KOPT-K1 (cell line): ENCODE measurements around the gene CDRT4.
"Not testable (repeated sequence)": the region's sequence is repeated elsewhere in the genome, so short reads cannot be mapped to it uniquely, and the experiment has no call there.

ENCODE experiments used
- H3K27ac ChIP-seq: fragments of 200-600 bp; sonication (generic); 2 replicates; pipeline ENCODE4 v1.5.1; 2016; ENCODE audit warnings: antibody characterized with exemption, mild to moderate bottlenecking, low read depth, low read length; ENCODE audit not compliant: poor library complexity, severe bottlenecking
- H3K36me3 ChIP-seq: fragments of 200-600 bp; sonication (generic); 2 replicates; pipeline ENCODE4 v1.5.1; 2017; ENCODE audit warnings: antibody characterized with exemption, mild to moderate bottlenecking, low read length, moderate library complexity; ENCODE audit not compliant: insufficient read depth
- H3K9me3 ChIP-seq: fragments of 200-600 bp; sonication (generic); 2 replicates; pipeline ENCODE4 v1.5.1; 2017; ENCODE audit warnings: antibody characterized with exemption, low read length, mild to moderate bottlenecking; ENCODE audit not compliant: insufficient read depth, poor library complexity, severe bottlenecking

CDRT4 gene

GRCh38 chr17:15467592-15467991 lies at the start of gene CDRT4:
CDRT4 (minus strand) TSS chr17:15467621; CDS start chr17:15440238, 27,383 bp downstream.
- Histone ChIP-seq H3K36me3 (no peaks in the 10 kb centered on the region), H3K9me3 (no peaks in the 10 kb centered on the region), H3K27ac (no peak within 1 kb of the TSS)

GRCh38 chr17:15516150-15516549 lies 48.7 kb upstream of the CDRT4 start:
- Histone ChIP-seq H3K27ac (no peak overlapping the region), H3K36me3 (peaks cover 42% of the 10 kb centered on the region; the same call in 1 of the 2 replicates), H3K9me3 (no peaks in the 10 kb centered on the region)

GRCh38 chr17:15514469-15514868 lies 47.0 kb upstream of the CDRT4 start:
- no peak overlapping the region for H3K27ac ChIP-seq
- H3K36me3 ChIP-seq, result peaks cover 46% of the 10 kb centered on the region; the same call in 1 of the 2 replicates
- H3K9me3 ChIP-seq, result no peaks in the 10 kb centered on the region

GRCh38 chr17:15513856-15514459 lies 46.5 kb upstream of the CDRT4 start:
- peaks cover 46% of the 10 kb centered on the region; the same call in 1 of the 2 replicates for H3K36me3 ChIP-seq
- H3K27ac ChIP-seq, result no peak overlapping the region

GRCh38 chr17:15513058-15513791 lies 45.8 kb upstream of the CDRT4 start:
- Histone ChIP-seq H3K36me3 (peaks cover 46% of the 10 kb centered on the region; the same call in 1 of the 2 replicates), H3K27ac (no peak overlapping the region)

More at GRCh38 chr17:15513856-15514459, 46.5 kb upstream of the CDRT4 start:
- no peaks in the 10 kb centered on the region for H3K9me3 ChIP-seq

GRCh38 chr17:15512071-15512709 lies 44.8 kb upstream of the CDRT4 start:
- no peak overlapping the region for H3K27ac ChIP-seq
- peaks cover 42% of the 10 kb centered on the region; the same call in 1 of the 2 replicates for H3K36me3 ChIP-seq
- no peaks in the 10 kb centered on the region for H3K9me3 ChIP-seq

More at GRCh38 chr17:15513058-15513791, 45.8 kb upstream of the CDRT4 start:
- H3K9me3 ChIP-seq, result no peaks in the 10 kb centered on the region

- H3K27ac ChIP-seq, result no peak overlapping the region
- no peaks in the 10 kb centered on the region for H3K9me3 ChIP-seq
- peaks cover 39% of the 10 kb centered on the region for H3K36me3 ChIP-seq
Observed at GRCh38 chr17:15511142-15511541, 43.7 kb upstream of the CDRT4 start.

- Histone ChIP-seq H3K27ac (no peak overlapping the region), H3K36me3 (peaks cover 31% of the 10 kb centered on the region), H3K9me3 (no peaks in the 10 kb centered on the region)
Observed at GRCh38 chr17:15510361-15510760, 42.9 kb upstream of the CDRT4 start.

GRCh38 chr17:15509095-15509494 lies 41.7 kb upstream of the CDRT4 start:
- Histone ChIP-seq H3K36me3 (peaks cover 29% of the 10 kb centered on the region), H3K9me3 (no peaks in the 10 kb centered on the region), H3K27ac (no peak overlapping the region)

GRCh38 chr17:15508466-15508865 lies 41.0 kb upstream of the CDRT4 start:
- no peak overlapping the region for H3K27ac ChIP-seq
- H3K9me3 ChIP-seq, result no peaks in the 10 kb centered on the region
- H3K36me3 ChIP-seq, result peaks cover 23% of the 10 kb centered on the region

- no peak overlapping the region for H3K27ac ChIP-seq
- H3K36me3 ChIP-seq, result peaks cover 17% of the 10 kb centered on the region
- H3K9me3 ChIP-seq, result no peaks in the 10 kb centered on the region
Observed at GRCh38 chr17:15507896-15508295, 40.5 kb upstream of the CDRT4 start.

GRCh38 chr17:15507001-15507400 lies 39.6 kb upstream of the CDRT4 start:
- Histone ChIP-seq H3K9me3 (no peaks in the 10 kb centered on the region), H3K36me3 (peaks cover 20% of the 10 kb centered on the region), H3K27ac (no peak overlapping the region)

- not testable (repeated sequence) for H3K9me3 ChIP-seq
Observed at GRCh38 chr17:15505708-15506107, 38.3 kb upstream of the CDRT4 start.

GRCh38 chr17:15503731-15504130 lies 36.3 kb upstream of the CDRT4 start:
- H3K27ac ChIP-seq, result no peak overlapping the region
- H3K36me3 ChIP-seq, result peaks cover 29% of the 10 kb centered on the region
- H3K9me3 ChIP-seq, result no peaks in the 10 kb centered on the region

More at GRCh38 chr17:15505708-15506107, 38.3 kb upstream of the CDRT4 start:
- H3K27ac ChIP-seq, result not testable (repeated sequence)
- peaks cover 29% of the 10 kb centered on the region for H3K36me3 ChIP-seq

GRCh38 chr17:15502369-15503112 lies 35.1 kb upstream of the CDRT4 start:
- Histone ChIP-seq H3K27ac (no peak overlapping the region), H3K9me3 (no peaks in the 10 kb centered on the region), H3K36me3 (peaks cover 29% of the 10 kb centered on the region)
